Activated CD4-positive, alpha-beta T cell treated with anti-CD3 and anti-CD28 coated beads, Interleukin-2, amount 10 ng/mL, durations not matched to agents 7 days and 5 days (primary cell): ENCODE results near the gene C20orf141. TPM values are rescaled to one million over a fixed set of nuclear protein-coding genes. Genes with fewer than 3 reads are reported as not detected.
"Not testable (repeated sequence)": the region's sequence is repeated elsewhere in the genome, so short reads cannot be mapped to it uniquely, and the experiment has no call there.

Experiments
- CTCF ChIA-PET: fragments of 350-600 bp; sonication (Branson Sonifier 250); formaldehyde crosslinking; loops from one replicate; lab custom pipeline; 2021; ENCODE audit warnings: antibody characterized with exemption; lab: Charles Lee
- POLR2A ChIA-PET: fragments of 350-600 bp; sonication (Branson Sonifier 250); formaldehyde crosslinking; loops from one replicate; lab custom pipeline; 2021; ENCODE audit warnings: antibody characterized with exemption; lab: Charles Lee
- DNase-seq: peaks from one replicate; pipeline ENCODE4 v3.0.0-alpha.2; 2020
- H3K27ac Mint-ChIP-seq: one replicate; pipeline ENCODE4 v1.8.0; 2021; ENCODE audit warnings: mild to moderate bottlenecking, moderate library complexity, mixed read lengths
- H3K27me3 Mint-ChIP-seq: one replicate; pipeline ENCODE4 v1.8.0; 2021; ENCODE audit warnings: mixed read lengths
- H3K36me3 Mint-ChIP-seq: one replicate; pipeline ENCODE4 v1.8.0; 2021; ENCODE audit warnings: low read depth, mixed read lengths
- H3K4me1 Mint-ChIP-seq: one replicate; pipeline ENCODE4 v1.8.0; 2021; ENCODE audit warnings: mixed read lengths
- H3K4me3 Mint-ChIP-seq: one replicate; pipeline ENCODE4 v1.8.0; 2021; ENCODE audit warnings: mild to moderate bottlenecking, moderate library complexity, mixed read lengths
- H3K9me3 Mint-ChIP-seq: one replicate; pipeline ENCODE4 v1.8.0; 2021; ENCODE audit warnings: mixed read lengths
- total RNA-seq, 2 experiments: library from RNA; stranded (reverse); gene quantifications; one replicate each; pipeline ENCODE4 v1.2.3, GENCODE V29; 2021

Gene C20orf141, protein sequence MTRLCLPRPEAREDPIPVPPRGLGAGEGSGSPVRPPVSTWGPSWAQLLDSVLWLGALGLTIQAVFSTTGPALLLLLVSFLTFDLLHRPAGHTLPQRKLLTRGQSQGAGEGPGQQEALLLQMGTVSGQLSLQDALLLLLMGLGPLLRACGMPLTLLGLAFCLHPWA
- not detected for total RNA-seq

DNA sequence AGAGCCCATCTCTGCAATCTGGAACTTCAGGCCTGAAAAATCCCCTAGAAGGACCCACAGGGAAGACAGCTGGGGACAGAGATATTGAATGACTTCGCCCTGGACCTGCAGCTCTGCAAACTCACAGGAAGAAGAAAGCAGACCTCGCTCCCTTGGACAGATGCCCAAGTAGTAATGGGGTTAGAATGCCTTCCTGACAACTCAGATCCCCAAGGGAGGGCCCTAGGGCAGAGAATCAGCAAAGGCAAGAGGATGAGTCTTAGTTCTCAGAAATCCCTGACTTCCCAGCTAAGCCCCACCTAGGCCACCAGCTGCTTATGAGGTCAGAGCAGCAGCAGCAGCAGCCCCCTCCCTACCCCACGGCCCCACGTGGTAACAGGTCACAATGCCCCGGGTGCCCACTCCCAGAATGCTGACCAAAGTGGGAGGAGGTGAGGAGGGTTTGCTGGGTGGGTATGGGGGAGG lies at the start of gene C20orf141:
Gene C20orf141 (plus strand): TSS at position 401 of the 465 bp plus-strand sequence. CDS start 198 bp downstream, outside the sequence.
- no peak within 1 kb of the TSS for H3K27ac Mint-ChIP-seq
- H3K27me3 Mint-ChIP-seq: peaks cover 49% of the 10 kb centered on the region
- no peak within 1 kb of the TSS for H3K4me3 Mint-ChIP-seq
- H3K9me3 Mint-ChIP-seq: peaks cover 11% of the 10 kb centered on the region
- no peaks in the 10 kb centered on the region for H3K4me1 Mint-ChIP-seq
- POLR2A ChIA-PET: no interaction called here
- DNase-seq: no peak
- peaks cover 2% of the 10 kb centered on the region for H3K36me3 Mint-ChIP-seq
- CTCF ChIA-PET: no interaction called here

DNA sequence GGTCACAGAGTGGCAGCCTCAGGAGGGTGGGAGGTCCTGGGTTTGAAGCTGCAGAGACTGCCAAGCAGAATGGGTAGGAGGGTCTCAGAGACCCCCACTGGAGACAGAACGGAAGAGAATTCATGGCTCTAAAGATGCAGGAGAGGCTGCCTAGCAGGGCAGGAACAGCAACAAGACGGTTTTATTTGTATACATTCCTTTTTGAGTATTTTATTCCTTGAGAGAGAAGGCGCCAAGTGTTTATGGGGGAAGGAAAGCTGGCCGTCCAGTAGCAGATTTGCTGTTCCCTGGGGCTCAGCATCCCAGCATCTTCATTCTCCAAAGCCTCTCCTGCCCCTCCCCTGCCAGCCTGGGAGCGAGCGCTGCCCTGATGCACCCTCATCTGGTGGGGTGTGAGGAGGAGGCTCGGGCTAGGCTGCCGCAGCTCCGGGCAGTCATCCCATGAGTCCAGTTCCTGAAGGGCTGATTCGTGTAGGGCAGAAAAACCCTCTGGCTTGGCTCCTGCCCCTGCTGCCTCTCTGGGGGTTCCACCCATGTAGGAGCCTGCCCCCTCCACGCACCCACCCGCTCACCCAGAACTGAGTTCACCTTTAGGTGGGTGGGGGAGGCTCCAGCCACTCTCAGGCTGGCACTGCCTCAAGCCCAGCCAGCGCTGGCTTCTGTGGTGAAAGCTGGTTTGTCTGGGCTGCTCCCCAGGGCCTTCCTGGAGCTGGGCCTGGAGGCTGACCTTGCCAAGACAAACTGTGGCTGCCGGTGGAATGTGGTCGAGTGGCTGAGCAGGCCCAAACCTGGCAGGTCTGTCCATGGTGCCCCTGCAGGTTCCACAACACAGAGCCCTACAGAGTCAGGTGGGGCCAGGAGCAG lies 46.8 kb upstream of the C20orf141 start:
- H3K4me1 Mint-ChIP-seq: peaks cover 6% of the 10 kb centered on the region
- H3K9me3 Mint-ChIP-seq: no peaks in the 10 kb centered on the region
- no peaks in the 10 kb centered on the region for H3K36me3 Mint-ChIP-seq
- peaks cover 13% of the 10 kb centered on the region for H3K27me3 Mint-ChIP-seq
- POLR2A ChIA-PET: no interaction called here
- CTCF ChIA-PET: interaction anchor here (0.6 kb wide), 1 partner anchor 1266 kb away, joined by 5 read pairs; no protein-coding TSS in a partner anchor
- DNase-seq: no peak
- no peak overlapping the region for H3K4me3 Mint-ChIP-seq
- H3K27ac Mint-ChIP-seq: no peak overlapping the region

DNA sequence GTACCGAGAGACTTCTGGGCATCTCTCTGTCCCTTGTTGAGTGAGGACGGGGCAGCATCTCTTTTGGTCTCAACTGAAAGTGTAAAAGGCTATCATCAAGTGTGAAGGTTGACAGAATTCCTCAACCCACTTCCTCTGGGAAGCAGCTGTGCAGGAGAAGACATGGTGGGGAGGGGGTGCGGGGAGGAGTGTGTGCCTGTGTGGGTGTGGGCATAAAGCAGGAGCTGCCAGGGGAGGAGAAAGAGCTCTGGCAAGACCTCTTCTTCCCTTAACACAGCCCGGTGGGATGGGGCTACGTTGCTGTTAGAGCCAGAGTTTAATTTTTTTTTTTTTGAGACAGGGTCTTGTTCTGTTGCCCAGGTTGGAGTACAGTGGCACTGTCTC lies 46.2 kb upstream of the C20orf141 start:
- no peak for DNase-seq
- no peak overlapping the region for H3K27ac Mint-ChIP-seq
- no peaks in the 10 kb centered on the region for H3K36me3 Mint-ChIP-seq
- peaks cover 6% of the 10 kb centered on the region for H3K4me1 Mint-ChIP-seq
- no peak overlapping the region for H3K4me3 Mint-ChIP-seq
- ChIA-PET CTCF (interaction anchor here (0.6 kb wide), 1 partner anchor 1266 kb away, joined by 5 read pairs; no protein-coding TSS in a partner anchor), POLR2A (no interaction called here)
- peaks cover 13% of the 10 kb centered on the region for H3K27me3 Mint-ChIP-seq
- H3K9me3 Mint-ChIP-seq: no peaks in the 10 kb centered on the region

DNA sequence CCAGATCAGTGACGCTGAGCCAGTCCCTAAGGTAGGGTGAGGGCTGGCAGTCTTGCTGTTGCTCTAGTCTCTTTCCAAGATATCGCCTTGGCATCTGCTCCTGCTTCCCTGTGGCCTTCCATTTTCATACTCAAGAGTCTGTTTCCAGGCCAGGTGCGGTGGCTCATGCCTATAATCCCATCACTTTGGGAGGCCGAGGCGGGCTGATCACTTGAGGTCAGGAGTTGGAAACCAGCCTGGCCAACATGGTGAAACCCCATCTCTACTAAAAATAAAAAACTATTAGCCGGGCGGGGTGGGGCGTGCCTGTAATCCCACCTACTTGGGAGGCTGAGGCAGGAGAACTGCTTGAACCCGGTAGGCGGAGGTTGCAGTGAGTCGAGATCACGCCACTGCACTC lies 44.7 kb upstream of the C20orf141 start:
- H3K4me1 Mint-ChIP-seq, H3K4me3 Mint-ChIP-seq, CTCF ChIA-PET, DNase-seq, H3K36me3 Mint-ChIP-seq, H3K27me3 Mint-ChIP-seq, H3K27ac Mint-ChIP-seq, H3K9me3 Mint-ChIP-seq, POLR2A ChIA-PET: not testable (repeated sequence)

DNA sequence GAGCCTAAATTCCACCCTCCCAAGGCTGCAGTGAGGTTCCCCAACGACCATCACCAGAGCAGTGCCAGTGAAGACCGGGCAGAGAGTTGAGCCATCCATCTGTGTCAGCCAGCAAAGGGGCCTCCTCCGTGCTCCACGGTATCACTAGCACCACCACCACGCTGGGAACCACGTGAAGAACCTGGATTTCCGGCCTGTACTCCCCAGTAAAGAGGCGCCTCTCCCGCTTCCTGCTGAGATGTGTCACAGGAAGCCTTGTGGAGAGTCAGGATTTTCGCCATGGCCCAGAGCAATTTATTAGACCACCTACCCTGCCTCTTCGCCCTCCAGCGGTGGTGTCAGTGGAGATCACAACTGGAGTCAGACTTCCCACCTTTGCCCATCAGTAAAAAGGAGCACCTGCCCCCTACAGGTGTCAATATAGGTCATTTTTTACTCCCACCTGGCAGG lies 43.1 kb upstream of the C20orf141 start:
- ChIA-PET CTCF (no interaction called here), POLR2A (no interaction called here)
- Mint-ChIP-seq H3K4me1 (peaks cover 6% of the 10 kb centered on the region), H3K9me3 (no peaks in the 10 kb centered on the region), H3K27me3 (peaks cover 7% of the 10 kb centered on the region), H3K4me3 (no peak overlapping the region), H3K36me3 (no peaks in the 10 kb centered on the region), H3K27ac (no peak overlapping the region)
- DNase-seq: no peak

DNA sequence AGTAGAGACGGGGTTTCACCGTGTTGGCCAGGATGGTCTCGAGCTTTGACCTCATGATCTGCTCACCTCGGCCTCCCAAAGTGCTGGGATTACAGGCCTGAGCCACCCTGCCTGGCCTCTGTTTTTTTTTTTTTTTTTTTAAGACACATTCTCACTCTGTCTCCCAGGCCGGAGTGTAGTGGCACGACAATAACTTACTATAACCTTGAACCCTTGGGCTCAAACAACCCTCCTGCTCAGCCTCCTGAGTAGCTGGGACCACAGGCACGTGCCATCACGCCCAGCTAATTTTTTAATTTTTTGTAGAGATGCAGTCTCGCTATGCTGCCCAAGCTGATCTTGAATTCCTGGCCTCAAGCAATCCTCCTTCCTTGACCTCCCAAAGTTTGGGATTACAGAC lies 41.0 kb upstream of the C20orf141 start:
- Mint-ChIP-seq H3K9me3 (peaks cover 3% of the 10 kb centered on the region), H3K4me1 (peaks cover 6% of the 10 kb centered on the region), H3K4me3 (no peak overlapping the region), H3K36me3 (no peaks in the 10 kb centered on the region), H3K27me3 (peaks cover 7% of the 10 kb centered on the region), H3K27ac (no peak overlapping the region)
- DNase-seq: no peak
- ChIA-PET CTCF (interaction anchor here (1.5 kb wide), 1 partner anchor 21 kb away, joined by 3 read pairs; no protein-coding TSS in a partner anchor), POLR2A (no interaction called here)

DNA sequence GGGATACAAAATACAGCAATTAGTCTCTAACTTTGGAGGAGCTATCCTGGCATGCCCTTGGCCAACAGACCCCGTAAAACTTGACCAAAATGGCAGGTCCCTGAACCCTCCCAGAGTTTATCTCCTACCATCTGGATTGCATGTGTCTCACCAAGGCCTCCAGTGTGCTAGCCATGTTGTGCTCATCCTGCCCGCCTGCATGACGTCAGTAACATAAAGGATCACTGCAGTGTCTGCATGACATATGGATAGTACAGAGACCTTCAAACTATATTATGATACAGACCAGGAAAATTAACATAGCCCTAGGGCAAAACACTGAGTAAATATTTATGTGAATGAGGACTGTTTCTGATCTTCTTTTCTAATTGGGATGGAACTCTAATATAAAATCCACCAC lies 39.6 kb upstream of the C20orf141 start:
- POLR2A ChIA-PET: no interaction called here
- Mint-ChIP-seq H3K36me3 (no peaks in the 10 kb centered on the region), H3K4me1 (peaks cover 6% of the 10 kb centered on the region), H3K27ac (no peak overlapping the region), H3K27me3 (peaks cover 12% of the 10 kb centered on the region), H3K4me3 (no peak overlapping the region), H3K9me3 (peaks cover 3% of the 10 kb centered on the region)
- CTCF ChIA-PET: interaction anchor here (1.5 to 2.2 kb wide), 2 partner anchors 22 kb away, joined by 3 to 6 read pairs; no protein-coding TSS in a partner anchor
- DNase-seq: no peak

DNA sequence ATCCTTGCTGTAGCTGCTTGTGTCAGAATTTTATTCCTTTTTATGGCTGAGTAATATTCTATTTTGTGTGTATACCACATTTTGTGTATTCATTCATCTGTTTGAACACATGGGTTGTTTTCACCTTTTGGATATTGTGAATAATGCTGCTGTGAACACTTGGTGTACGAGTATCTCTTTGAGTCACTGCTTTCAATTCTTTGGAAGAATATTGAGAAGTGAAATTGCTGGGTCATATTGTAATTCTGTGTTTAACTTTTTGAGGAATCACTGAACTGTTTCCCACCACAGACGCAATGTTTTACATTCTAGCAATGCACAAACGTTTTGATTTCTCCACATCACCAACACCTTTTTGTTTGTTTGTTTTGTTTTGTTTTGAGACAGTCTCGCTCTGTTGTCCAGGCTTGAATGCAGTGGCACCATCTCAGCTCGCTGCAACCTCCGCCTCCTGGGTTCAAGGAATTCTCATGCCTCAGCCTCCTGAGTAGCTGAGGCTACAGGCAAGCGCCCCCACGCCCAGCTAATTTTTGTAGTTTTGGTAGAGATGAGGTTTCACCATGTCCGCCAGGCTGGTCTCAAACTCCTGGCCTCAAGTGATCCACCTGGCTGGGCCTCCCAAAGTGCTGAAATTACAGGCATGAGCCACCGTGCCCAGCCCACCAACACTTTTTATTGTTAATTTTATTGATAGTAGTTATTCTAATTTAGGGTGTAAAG lies 36.0 kb upstream of the C20orf141 start:
- CTCF ChIA-PET: no interaction called here
- no peak overlapping the region for H3K27ac Mint-ChIP-seq
- POLR2A ChIA-PET: no interaction called here

DNA sequence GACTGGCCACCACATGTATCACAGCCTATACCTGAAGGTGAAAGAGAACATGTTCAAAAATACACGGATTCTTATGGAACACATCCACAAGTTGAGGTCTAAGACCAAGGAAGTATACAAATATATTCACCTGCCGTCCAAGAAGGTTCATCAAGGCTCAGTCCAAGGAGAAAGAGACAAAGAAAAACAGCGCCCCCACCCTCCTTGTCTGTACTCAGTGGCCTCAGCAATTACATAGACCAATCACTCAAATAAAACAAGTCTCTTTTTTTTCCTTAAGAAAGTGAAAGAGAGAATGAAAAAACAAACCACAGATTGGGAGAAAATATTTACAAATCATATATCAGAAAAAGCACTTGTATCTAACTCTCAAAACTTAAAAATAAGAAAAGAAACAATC lies 33.8 kb upstream of the C20orf141 start:
- CTCF ChIA-PET: no interaction called here
- POLR2A ChIA-PET: no interaction called here
- Mint-ChIP-seq H3K27me3 (peaks cover 28% of the 10 kb centered on the region), H3K27ac (no peak overlapping the region), H3K4me1 (peaks cover 1% of the 10 kb centered on the region), H3K9me3 (peaks cover 3% of the 10 kb centered on the region), H3K4me3 (no peak overlapping the region), H3K36me3 (no peaks in the 10 kb centered on the region)
- no peak for DNase-seq

More for the DNA sequence above, 36.0 kb upstream of the C20orf141 start:
- peaks cover 3% of the 10 kb centered on the region for H3K9me3 Mint-ChIP-seq
- no peaks in the 10 kb centered on the region for H3K36me3 Mint-ChIP-seq
- H3K4me1 Mint-ChIP-seq: peaks cover 1% of the 10 kb centered on the region
- no peak overlapping the region for H3K4me3 Mint-ChIP-seq
- DNase-seq: no peak
- peaks cover 21% of the 10 kb centered on the region for H3K27me3 Mint-ChIP-seq

DNA sequence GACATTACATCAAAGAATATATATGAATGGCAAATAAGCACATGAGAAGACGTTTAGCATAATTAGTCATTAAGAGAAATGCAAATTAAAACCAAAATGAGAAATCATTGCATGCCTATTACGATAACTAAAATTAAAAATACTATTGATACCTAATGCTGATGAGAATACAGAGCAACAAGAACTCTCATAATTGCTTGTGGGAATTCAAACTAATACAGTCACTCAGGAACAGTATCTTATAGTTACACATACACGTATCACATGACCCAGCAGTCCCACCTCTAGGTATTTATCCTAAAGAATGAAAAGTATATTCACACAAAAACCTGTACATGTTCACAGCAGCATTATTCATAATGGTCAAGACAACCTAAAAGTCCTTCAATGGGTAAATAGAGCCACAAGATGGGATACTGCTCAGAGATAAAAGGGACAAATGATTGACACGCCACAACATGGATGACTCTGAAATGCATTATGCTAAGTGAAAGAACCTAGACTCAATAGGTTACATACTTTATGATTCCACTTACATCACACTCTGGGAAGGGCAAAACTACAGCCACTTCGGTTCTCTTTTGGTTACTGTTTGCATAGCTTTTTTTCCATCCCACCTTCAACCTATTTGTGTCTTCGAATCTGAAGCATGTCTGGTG lies 30.8 kb upstream of the C20orf141 start:
- CTCF ChIA-PET: interaction anchor here (0.7 kb wide), 1 partner anchor 66 kb away, joined by 4 read pairs; no protein-coding TSS in a partner anchor
- Mint-ChIP-seq H3K27me3 (peaks cover 30% of the 10 kb centered on the region), H3K9me3 (no peaks in the 10 kb centered on the region), H3K27ac (no peak overlapping the region), H3K36me3 (no peaks in the 10 kb centered on the region), H3K4me3 (no peak overlapping the region), H3K4me1 (peaks cover 1% of the 10 kb centered on the region)
- DNase-seq: no peak
- POLR2A ChIA-PET: no interaction called here

DNA sequence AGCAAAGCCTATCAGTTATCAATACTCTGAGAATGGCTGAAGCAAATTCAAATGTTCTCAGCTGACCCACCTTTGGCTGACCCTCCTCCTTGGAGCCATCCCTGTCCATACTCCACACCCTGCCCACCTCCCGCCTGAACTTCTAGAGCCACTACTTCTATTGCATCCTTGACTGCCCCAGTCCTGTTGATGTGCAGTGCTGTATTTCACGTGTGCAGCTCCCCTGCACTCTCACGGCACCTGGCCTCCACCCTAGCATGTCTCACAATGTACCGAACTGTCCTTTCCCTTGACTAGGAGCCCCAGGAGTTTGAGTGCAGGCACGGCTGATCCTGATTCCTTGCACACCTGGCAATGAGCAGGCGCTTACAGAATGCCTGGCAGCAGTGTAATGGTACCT lies 21.3 kb upstream of the C20orf141 start:
- Mint-ChIP-seq H3K27me3 (peaks cover 18% of the 10 kb centered on the region), H3K4me1 (peaks cover 2% of the 10 kb centered on the region), H3K9me3 (no peaks in the 10 kb centered on the region), H3K27ac (no peak overlapping the region), H3K4me3 (no peak overlapping the region), H3K36me3 (no peaks in the 10 kb centered on the region)
- no peak for DNase-seq
- ChIA-PET CTCF (no interaction called here), POLR2A (no interaction called here)

DNA sequence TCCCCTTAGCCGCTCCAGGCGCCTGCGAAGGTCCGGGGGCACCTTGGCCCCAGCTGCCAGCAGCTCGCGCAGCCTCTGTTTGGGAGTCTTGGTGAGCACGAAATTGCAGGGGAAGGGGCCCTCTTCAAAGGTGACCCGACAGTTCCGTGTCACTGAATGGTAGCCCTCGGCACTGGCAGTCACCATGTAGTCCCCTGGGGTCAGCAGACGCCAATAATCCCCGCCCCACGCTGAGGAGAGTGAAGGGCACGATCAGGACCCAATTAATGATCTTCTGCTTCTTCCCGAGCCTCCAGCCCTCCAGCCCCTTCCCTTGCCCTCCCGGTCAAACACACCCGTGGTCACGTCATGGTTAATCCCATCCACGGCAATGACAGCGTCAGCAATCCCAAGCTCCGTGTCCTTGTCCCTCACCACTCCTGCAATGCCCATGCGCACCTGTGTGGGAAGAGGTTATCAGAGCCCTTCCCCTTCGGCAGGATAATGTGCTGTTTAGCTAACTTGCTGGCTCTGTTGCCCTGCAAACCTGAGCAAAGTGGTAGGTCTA lies 20.5 kb upstream of the C20orf141 start:
- no peaks in the 10 kb centered on the region for H3K9me3 Mint-ChIP-seq
- ChIA-PET POLR2A (no interaction called here), CTCF (interaction anchor here (0.7 to 1.0 kb wide), 2 partner anchors 9 to 526 kb away, joined by 3 to 4 read pairs; no protein-coding TSS in a partner anchor)
- peaks cover 25% of the 10 kb centered on the region for H3K27me3 Mint-ChIP-seq
- peaks cover 2% of the 10 kb centered on the region for H3K4me1 Mint-ChIP-seq
- H3K27ac Mint-ChIP-seq: no peak overlapping the region
- no peak for DNase-seq
- no peaks in the 10 kb centered on the region for H3K36me3 Mint-ChIP-seq
- no peak overlapping the region for H3K4me3 Mint-ChIP-seq
